ENCODE measurements around the gene IER3IP1. TPM values are rescaled to one million over a fixed set of nuclear protein-coding genes. Genes with fewer than 3 reads are reported as not detected.

IER3IP1 gene
- polyA plus RNA-seq, 1 donor (not counting 4 experiments of a cell fraction or from before 2014, with no cell fraction given): 17.5 TPM

DNA sequence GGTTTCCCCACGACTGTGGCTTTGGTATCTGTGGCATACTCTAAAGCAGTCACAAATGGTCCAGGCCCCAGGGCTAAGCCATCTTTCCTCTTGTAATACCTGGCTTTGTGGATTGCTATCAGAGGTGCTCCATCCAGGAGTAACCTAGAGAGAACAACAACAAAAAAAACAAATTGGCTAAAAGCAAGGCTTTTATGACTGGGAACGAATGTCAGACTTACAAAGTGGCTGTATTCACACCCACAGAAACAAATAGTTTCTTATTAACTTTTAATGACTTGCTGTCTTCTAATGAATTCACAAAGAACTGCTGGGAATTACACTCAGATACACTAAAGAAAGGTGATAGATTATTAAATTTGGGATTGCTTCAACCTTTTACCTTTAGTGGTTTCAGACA lies 61.0 kb downstream of the IER3IP1 start:
- Histone ChIP-seq H3K9ac (ENCODE audit: control insufficient read depth, extremely low read depth, insufficient read depth, low read length) (no peak overlapping the region), H2AFZ (ENCODE audit: control insufficient read depth, low read length) (no peak overlapping the region), H3K4me1 (ENCODE audit: control insufficient read depth, extremely low read depth, insufficient read depth, low read length) (no peaks in the 10 kb centered on the region), H3K9me1 (ENCODE audit: control insufficient read depth, extremely low read depth, insufficient read depth, low read length) (no peaks in the 10 kb centered on the region), H3K9me3 (ENCODE audit: control insufficient read depth, low read depth, low read length) (no peaks in the 10 kb centered on the region), H4K20me1 (ENCODE audit: control insufficient read depth, extremely low read depth, insufficient read depth, low read length) (no peaks in the 10 kb centered on the region), H3K4me3 (ENCODE audit: control insufficient read depth in 2 of 3, extremely low read depth in 1 of 3, insufficient read depth in 2 of 3, low read depth in 1 of 3, low read length in 3 of 3) (no peak overlapping the region), H3K79me2 (ENCODE audit: control insufficient read depth, insufficient read depth, low read length) (no peaks in the 10 kb centered on the region), H3K27ac (ENCODE audit: control insufficient read depth, insufficient read depth, low read length) (no peak overlapping the region), H3K36me3 (ENCODE audit: control insufficient read depth in 2 of 2, extremely low read depth in 1 of 2, insufficient read depth in 2 of 2, low read length in 2 of 2) (peaks cover 8 to 9% of the 10 kb centered on the region in 2 experiments), H3K27me3 (ENCODE audit: control insufficient read depth, extremely low read depth, insufficient read depth, low read length) (no peaks in the 10 kb centered on the region), H3K4me2 (ENCODE audit: control insufficient read depth, extremely low read depth, insufficient read depth, low read depth, low read length) (no peak overlapping the region)
- no peak for DNase-seq (ENCODE audit: low read depth, low spot score)
- dilution Hi-C loops (cut with MboI; ENCODE audit: extremely low pct_ligation_motif_present, low sequenced_read_pairs): loop anchor here (5.0 kb wide), 1 partner anchor 77 kb away; no protein-coding TSS in a partner anchor
- TF ChIP-seq, protein P1, sequence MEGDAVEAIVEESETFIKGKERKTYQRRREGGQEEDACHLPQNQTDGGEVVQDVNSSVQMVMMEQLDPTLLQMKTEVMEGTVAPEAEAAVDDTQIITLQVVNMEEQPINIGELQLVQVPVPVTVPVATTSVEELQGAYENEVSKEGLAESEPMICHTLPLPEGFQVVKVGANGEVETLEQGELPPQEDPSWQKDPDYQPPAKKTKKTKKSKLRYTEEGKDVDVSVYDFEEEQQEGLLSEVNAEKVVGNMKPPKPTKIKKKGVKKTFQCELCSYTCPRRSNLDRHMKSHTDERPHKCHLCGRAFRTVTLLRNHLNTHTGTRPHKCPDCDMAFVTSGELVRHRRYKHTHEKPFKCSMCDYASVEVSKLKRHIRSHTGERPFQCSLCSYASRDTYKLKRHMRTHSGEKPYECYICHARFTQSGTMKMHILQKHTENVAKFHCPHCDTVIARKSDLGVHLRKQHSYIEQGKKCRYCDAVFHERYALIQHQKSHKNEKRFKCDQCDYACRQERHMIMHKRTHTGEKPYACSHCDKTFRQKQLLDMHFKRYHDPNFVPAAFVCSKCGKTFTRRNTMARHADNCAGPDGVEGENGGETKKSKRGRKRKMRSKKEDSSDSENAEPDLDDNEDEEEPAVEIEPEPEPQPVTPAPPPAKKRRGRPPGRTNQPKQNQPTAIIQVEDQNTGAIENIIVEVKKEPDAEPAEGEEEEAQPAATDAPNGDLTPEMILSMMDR (optimal IDR thresholded peaks at IDR 0.05 in 1 of 3, IDR thresholded peaks at IDR 0.05 in 1 of 3, conservative IDR thresholded peaks at IDR 0.05 in 1 of 3; ENCODE audit: extremely low read depth in 1 of 3, insufficient read depth in 2 of 3, low read length in 3 of 3): no peak
- no peak for TF ChIP-seq EZH2 (IDR thresholded peaks at IDR 0.05; ENCODE audit: low read length)
- no peak for FAIRE-seq

DNA sequence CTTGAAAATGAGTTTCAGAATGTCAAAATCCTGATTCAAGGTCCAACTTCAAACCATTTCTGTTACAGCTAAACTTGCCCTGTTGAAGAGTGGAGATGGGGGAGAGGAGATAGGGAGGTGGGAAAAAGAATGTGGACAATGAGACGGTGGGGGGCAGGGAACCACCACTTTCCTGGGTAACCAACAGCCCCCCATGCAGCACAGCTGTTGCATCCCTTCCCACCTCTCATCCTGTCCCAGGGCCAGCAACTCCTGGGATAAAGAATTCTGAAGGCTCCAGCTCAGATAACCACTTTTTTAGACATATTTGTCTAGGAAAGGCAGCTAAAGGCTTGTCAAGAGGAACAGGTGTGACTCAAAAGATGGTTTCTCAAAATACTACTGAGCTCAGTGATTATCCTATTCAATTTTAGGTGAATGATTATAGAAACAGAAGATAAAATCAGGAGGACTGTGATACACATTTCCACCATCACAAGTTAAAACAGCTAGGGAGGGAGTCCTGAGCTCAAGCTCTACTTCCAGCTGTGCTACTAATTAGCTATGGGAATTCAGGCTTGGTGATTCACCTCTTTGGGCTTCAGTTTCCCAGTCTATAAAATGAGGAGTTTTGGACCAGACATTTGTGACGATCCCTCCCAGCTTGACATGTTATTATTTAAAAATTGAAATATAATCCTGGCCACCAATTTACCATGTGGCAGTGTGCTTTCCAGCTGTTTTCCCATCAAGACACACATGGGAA lies 62.2 kb downstream of the IER3IP1 start:
- no peak overlapping the region for H3K27ac ChIP-seq (ENCODE audit: control insufficient read depth, insufficient read depth, low read length)
- no peak overlapping the region for H2AFZ ChIP-seq (ENCODE audit: control insufficient read depth, low read length)
- dilution Hi-C loops (cut with MboI; ENCODE audit: extremely low pct_ligation_motif_present, low sequenced_read_pairs): no loop called here
- no peak overlapping the region for H3K4me2 ChIP-seq (ENCODE audit: control insufficient read depth, extremely low read depth, insufficient read depth, low read depth, low read length)
- H3K9me3 ChIP-seq (ENCODE audit: control insufficient read depth, low read depth, low read length): no peaks in the 10 kb centered on the region
- peaks cover 10 to 14% of the 10 kb centered on the region in 2 experiments for H3K36me3 ChIP-seq (ENCODE audit: control insufficient read depth in 2 of 2, extremely low read depth in 1 of 2, insufficient read depth in 2 of 2, low read length in 2 of 2)
- DNase-seq (ENCODE audit: low read depth, low spot score): no peak
- no peaks in the 10 kb centered on the region for H3K79me2 ChIP-seq (ENCODE audit: control insufficient read depth, insufficient read depth, low read length)
- no peak overlapping the region for H3K4me3 ChIP-seq (ENCODE audit: control insufficient read depth in 2 of 3, extremely low read depth in 1 of 3, insufficient read depth in 2 of 3, low read depth in 1 of 3, low read length in 3 of 3)
- no peak overlapping the region for H3K9ac ChIP-seq (ENCODE audit: control insufficient read depth, extremely low read depth, insufficient read depth, low read length)
- no peak for FAIRE-seq
- H3K27me3 ChIP-seq (ENCODE audit: control insufficient read depth, extremely low read depth, insufficient read depth, low read length): no peaks in the 10 kb centered on the region
- no peaks in the 10 kb centered on the region for H4K20me1 ChIP-seq (ENCODE audit: control insufficient read depth, extremely low read depth, insufficient read depth, low read length)
- TF ChIP-seq, protein P1 (optimal IDR thresholded peaks at IDR 0.05 in 1 of 3, IDR thresholded peaks at IDR 0.05 in 1 of 3, conservative IDR thresholded peaks at IDR 0.05 in 1 of 3; ENCODE audit: extremely low read depth in 1 of 3, insufficient read depth in 2 of 3, low read length in 3 of 3): no peak
- TF ChIP-seq EZH2 (IDR thresholded peaks at IDR 0.05; ENCODE audit: low read length): no peak
- H3K4me1 ChIP-seq (ENCODE audit: control insufficient read depth, extremely low read depth, insufficient read depth, low read length): no peaks in the 10 kb centered on the region
- no peaks in the 10 kb centered on the region for H3K9me1 ChIP-seq (ENCODE audit: control insufficient read depth, extremely low read depth, insufficient read depth, low read length)
